IMR-90 (cell line): ENCODE data around the gene DPPA4. TPM values are rescaled to one million over a fixed set of nuclear protein-coding genes. Genes with fewer than 3 reads are reported as not detected.

Experiments used
- ATAC-seq: fragments of 200-7000 bp; cut with Tn5 transposase; 2 replicates; pipeline ENCODE4 v1.9.1; 2020; ENCODE audit warnings: low read depth, mild to moderate bottlenecking, moderate library complexity
- BruUV-seq: library from RNA; stranded (reverse); fragments of 400-500 nt; replicated peaks from 2 replicates; lab custom pipeline; 2021; lab: Mats Ljungman, UMichigan
- CTCF ChIA-PET: fragments of 300-600 bp; formaldehyde crosslinking; extraction: SDS; loops from one replicate; lab custom pipeline; 2021; ENCODE audit warnings: antibody characterized with exemption; lab: Yijun Ruan, JAX
- POLR2A ChIA-PET: fragments of 300-600 bp; sonication (Branson Sonifier 250); formaldehyde crosslinking; loops from one replicate; lab custom pipeline; 2022; ENCODE audit warnings: antibody characterized with exemption; ENCODE audit not compliant: unreplicated experiment; lab: Charles Lee
- DNase-seq: peaks from one replicate; pipeline ENCODE4 v3.0.0; 2013
- H2AFZ ChIP-seq: replicated peaks from 2 replicates; pipeline ENCODE3; 2013; ENCODE audit warnings: low read length, mild to moderate bottlenecking; ENCODE audit not compliant: poor library complexity
- H2AK5ac ChIP-seq: 2 replicates; pipeline ENCODE4 v1.6.1; 2013; ENCODE audit warnings: low read depth, low read length, inconsistent platforms
- H2AK9ac ChIP-seq: replicated peaks from 2 replicates; pipeline ENCODE3; 2013; ENCODE audit warnings: mild to moderate bottlenecking, low read depth, low read length, moderate library complexity; ENCODE audit not compliant: poor library complexity
- H2BK120ac ChIP-seq: 2 replicates; pipeline ENCODE4 v1.6.1; 2013; ENCODE audit warnings: low read depth, low read length, inconsistent platforms
- H2BK15ac ChIP-seq: 3 replicates; pipeline ENCODE4 v1.6.1; 2013; ENCODE audit warnings: low read depth, low read length, inconsistent platforms
- H2BK20ac ChIP-seq: 2 replicates; pipeline ENCODE4 v1.6.1; 2013; ENCODE audit warnings: low read depth, mild to moderate bottlenecking, inconsistent platforms, low read length, moderate library complexity
- H2BK5ac ChIP-seq: 2 replicates; pipeline ENCODE4 v1.6.1; 2013; ENCODE audit warnings: mild to moderate bottlenecking, low read depth, low read length, inconsistent platforms; ENCODE audit not compliant: poor library complexity, severe bottlenecking
- H3K14ac ChIP-seq: replicated peaks from 2 replicates; pipeline ENCODE4 v1.6.1; 2013; ENCODE audit warnings: low read depth, low read length, inconsistent platforms
- H3K18ac ChIP-seq: 2 replicates; pipeline ENCODE4 v1.6.1; 2013; ENCODE audit warnings: low read depth, low read length, control low read depth
- H3K23ac ChIP-seq: 2 replicates; pipeline ENCODE4 v1.6.1; 2013; ENCODE audit warnings: low read depth, low read length, inconsistent platforms
- H3K27ac ChIP-seq: 2 replicates; pipeline ENCODE4 v1.5.1; 2013; ENCODE audit warnings: mild to moderate bottlenecking, control low read depth, low read length; ENCODE audit not compliant: insufficient read depth
- H3K27me3 ChIP-seq: 2 replicates; pipeline ENCODE4 v1.6.1; 2013; ENCODE audit warnings: low read length; ENCODE audit not compliant: control insufficient read depth, insufficient read depth
- H3K36me3 ChIP-seq: 2 replicates; pipeline ENCODE4 v1.6.1; 2013; ENCODE audit warnings: low read length, mixed read lengths; ENCODE audit not compliant: control insufficient read depth, insufficient read depth
- H3K4ac ChIP-seq: 2 replicates; pipeline ENCODE4 v1.6.1; 2013; ENCODE audit warnings: low read depth, low read length, inconsistent platforms
- H3K4me1 ChIP-seq: 2 replicates; pipeline ENCODE4 v1.6.1; 2013; ENCODE audit warnings: low read length, mixed read lengths; ENCODE audit not compliant: control insufficient read depth, insufficient read depth
- H3K4me2 ChIP-seq: 2 replicates; pipeline ENCODE4 v1.6.1; 2013; ENCODE audit warnings: low read depth, mild to moderate bottlenecking, control low read depth, low read length, moderate library complexity
- H3K4me3 ChIP-seq: 2 replicates; pipeline ENCODE4 v1.5.1; 2013; ENCODE audit warnings: low read depth, mild to moderate bottlenecking, control low read depth, low read length, moderate library complexity; ENCODE audit not compliant: insufficient read depth
- H3K56ac ChIP-seq: 2 replicates; pipeline ENCODE4 v1.6.1; 2013; ENCODE audit warnings: low read length, inconsistent platforms; ENCODE audit not compliant: insufficient read depth; ENCODE audit errors: extremely low read depth
- H3K79me1 ChIP-seq, 2 experiments: 2 replicates each; pipeline ENCODE4 v1.6.1; 2013; ENCODE audit warnings: low read length in 2 of 2, inconsistent platforms in 1 of 2, low read depth in 1 of 2
- H3K9ac ChIP-seq: 2 replicates; pipeline ENCODE4 v1.6.1; 2013; ENCODE audit warnings: low read depth, low read length, control low read depth
- H3K9me1 ChIP-seq: 2 replicates; pipeline ENCODE4 v1.6.1; 2013; ENCODE audit warnings: low read length, inconsistent platforms; ENCODE audit not compliant: insufficient read depth
- H3K9me3 ChIP-seq: 2 replicates; pipeline ENCODE4 v1.6.1; 2013; ENCODE audit warnings: low read length; ENCODE audit not compliant: control insufficient read depth, insufficient read depth
- H4K20me1 ChIP-seq: 2 replicates; pipeline ENCODE4 v1.6.1; 2013; ENCODE audit warnings: low read length, inconsistent platforms; ENCODE audit not compliant: insufficient read depth
- H4K5ac ChIP-seq: 2 replicates; pipeline ENCODE4 v1.6.1; 2013; ENCODE audit warnings: mild to moderate bottlenecking, low read depth, low read length, control low read depth
- H4K8ac ChIP-seq, 2 experiments: 2 replicates each; pipeline ENCODE4 v1.6.1; 2013; ENCODE audit warnings: low read depth in 2 of 2, low read length in 2 of 2, control low read depth in 1 of 2, inconsistent platforms in 1 of 2
- H4K91ac ChIP-seq: 2 replicates; pipeline ENCODE4 v1.6.1; 2013; ENCODE audit warnings: low read depth, low read length, inconsistent platforms; ENCODE audit not compliant: insufficient read depth
- BHLHE40 ChIP-seq: fragments of 150-350 bp; IDR thresholded peaks from 2 replicates; pipeline ENCODE4 v1.6.1; 2016; ENCODE audit warnings: mild to moderate bottlenecking, low read depth, low read length
- CEBPB ChIP-seq: IDR thresholded peaks from 2 replicates; pipeline ENCODE4 v1.6.1; 2012; ENCODE audit warnings: low read depth, low read length, improper control_type of control experiment
- CHD1 ChIP-seq: IDR thresholded peaks from 2 replicates; pipeline ENCODE4 v1.6.1; 2012; ENCODE audit warnings: low read depth, low read length, improper control_type of control experiment
- CTCF ChIP-seq: conservative IDR thresholded peaks from 2 replicates; pipeline ENCODE4 v1.5.1; 2012; ENCODE audit warnings: mild to moderate bottlenecking, low read depth, low read length, improper control_type of control experiment
- ELK1 ChIP-seq: fragments of 150-350 bp; IDR thresholded peaks from 2 replicates; pipeline ENCODE4 v1.6.1; 2016; ENCODE audit warnings: low read depth, mild to moderate bottlenecking, low read length, moderate library complexity, borderline replicate concordance
- FOS ChIP-seq: fragments of 150-350 bp; IDR thresholded peaks from 2 replicates; pipeline ENCODE4 v1.6.1; 2016; ENCODE audit warnings: low read depth, low read length
- MAFK ChIP-seq: IDR thresholded peaks from 2 replicates; pipeline ENCODE4 v1.6.1; 2012; ENCODE audit warnings: low read depth, low read length, improper control_type of control experiment
- MAZ ChIP-seq: IDR thresholded peaks from 2 replicates; pipeline ENCODE4 v1.6.1; 2012; ENCODE audit warnings: low read depth, mild to moderate bottlenecking, low read length, improper control_type of control experiment, moderate library complexity, borderline replicate concordance
- MXI1 ChIP-seq: IDR thresholded peaks from 2 replicates; pipeline ENCODE4 v1.6.1; 2012; ENCODE audit warnings: low read depth, mild to moderate bottlenecking, low read length, moderate library complexity, borderline replicate concordance
- NFE2L2 ChIP-seq: fragments of 150-350 bp; IDR thresholded peaks from 2 replicates; pipeline ENCODE4 v1.6.1; 2016; ENCODE audit warnings: low read depth, mild to moderate bottlenecking, low read length
- POLR2A ChIP-seq: IDR thresholded peaks from 2 replicates; pipeline ENCODE4 v1.6.1; 2012; ENCODE audit warnings: mild to moderate bottlenecking, low read depth, low read length
- RAD21 ChIP-seq: IDR thresholded peaks from 2 replicates; pipeline ENCODE4 v1.6.1; 2012; ENCODE audit warnings: low read length, improper control_type of control experiment
- RCOR1 ChIP-seq: IDR thresholded peaks from 2 replicates; pipeline ENCODE4 v1.6.1; 2012; ENCODE audit warnings: mild to moderate bottlenecking, low read length, improper control_type of control experiment; ENCODE audit not compliant: insufficient replicate concordance
- RFX5 ChIP-seq: IDR thresholded peaks from 2 replicates; pipeline ENCODE4 v1.8.0; 2012; ENCODE audit warnings: low read depth, mild to moderate bottlenecking, low read length, moderate library complexity
- SMC3 ChIP-seq: fragments of 150-350 bp; IDR thresholded peaks from 2 replicates; pipeline ENCODE4 v1.6.1; 2016; ENCODE audit warnings: low read depth, mild to moderate bottlenecking, antibody characterized with exemption, low read length, moderate library complexity
- USF2 ChIP-seq: fragments of 150-350 bp; IDR thresholded peaks from 2 replicates; pipeline ENCODE4 v1.6.1; 2017; ENCODE audit warnings: mild to moderate bottlenecking, antibody characterized with exemption, low read length, low read depth
- dilution Hi-C: fragments of 300-500 bp; cut with HindIII; formaldehyde crosslinking; loops from one replicate; pipeline ENCODE4 v1.14.3; 2018; ENCODE audit warnings: low sequenced_read_pairs; ENCODE audit not compliant: unreplicated experiment
- in situ Hi-C: fragments of 300-500 bp; cut with MboI; formaldehyde crosslinking; loops from 3 replicates; pipeline ENCODE4 v1.14.3; 2019; ENCODE audit warnings: low sequenced_read_pairs, inconsistent platforms, mixed read lengths
- intact Hi-C: fragments of 100-400 bp; cut with micrococcal nuclease; formaldehyde crosslinking; loops from 2 replicates; pipeline ENCODE4 v1.10.0; 2022
- polyA plus RNA-seq, 3 experiments: library from polyadenylated mRNA; depleted of rRNA; stranded (reverse); fragments of >200 nt; gene quantifications; 2 replicates each; pipeline ENCODE4 v1.2.3, GENCODE V29; 2012; ENCODE audit warnings: low replicate concordance in 1 of 3
- total RNA-seq: library from RNA; depleted of rRNA; stranded (reverse); fragments of >200 nt; gene quantifications from 2 replicates; pipeline ENCODE4 v1.2.3, GENCODE V29; 2012

DPPA4 gene
- total and polyA plus RNA-seq, 2 of the 4 experiments (the other 2 are of a cell fraction) = 0.02 TPM; not detected in 1

GRCh38 chr3:109284071-109284470 is 53.3 kb downstream of the DPPA4 start:
- Histone ChIP-seq H3K18ac (no peak overlapping the region), H2BK5ac (no peak overlapping the region), H4K8ac (no peak overlapping the region), H2BK20ac (no peak overlapping the region), H2AFZ (no peak overlapping the region), H2AK5ac (no peak overlapping the region), H3K23ac (no peak overlapping the region), H3K27me3 (no peaks in the 10 kb centered on the region), H3K9ac (no peak overlapping the region), H3K9me1 (no peaks in the 10 kb centered on the region), H2BK15ac (no peak overlapping the region), H3K4me3 (no peak overlapping the region), H4K5ac (no peak overlapping the region), H3K14ac (no peak overlapping the region), H3K36me3 (no peaks in the 10 kb centered on the region), H3K9me3 (peaks cover 4% of the 10 kb centered on the region; the same call in 1 of the 2 replicates), H3K27ac (no peak overlapping the region), H3K4me2 (no peak overlapping the region), H3K79me1 (no peaks in the 10 kb centered on the region), H2AK9ac (no peak overlapping the region), H3K4ac (no peak overlapping the region), H3K56ac (no peak overlapping the region), H4K91ac (no peak overlapping the region), H4K20me1 (no peaks in the 10 kb centered on the region), H2BK120ac (no peak overlapping the region), H3K4me1 (no peaks in the 10 kb centered on the region)
- in situ Hi-C loops = no loop called here
- DNase-seq = no peak
- ChIA-PET CTCF (no interaction called here), POLR2A (interaction anchor here (0.6 kb wide), 1 partner anchor 8 kb away, joined by 7 read pairs; no protein-coding TSS in a partner anchor)
- TF ChIP-seq ELK1 = no peak
- TF ChIP-seq MAFK = no peak
- no peak for TF ChIP-seq SMC3
- TF ChIP-seq USF2 = no peak
- TF ChIP-seq FOS = no peak
- no peak for TF ChIP-seq NFE2L2
- TF ChIP-seq MAZ = no peak
- TF ChIP-seq CHD1 = no peak
- no peak for TF ChIP-seq CEBPB
- no peak for TF ChIP-seq MXI1
- no peak for TF ChIP-seq RAD21
- TF ChIP-seq RFX5 = no peak
- TF ChIP-seq CTCF = no peak
- no peak for TF ChIP-seq BHLHE40
- no peak for TF ChIP-seq RCOR1
- TF ChIP-seq POLR2A = no peak
- intact Hi-C loops = no loop called here
- no peak for ATAC-seq
- dilution Hi-C loops = no loop called here
- no TSS peak for BruUV-seq
